Endothelial cell of umbilical vein (primary cell): Measurements from ENCODE around the gene ATXN2L. TPM values are rescaled to one million over a fixed set of nuclear protein-coding genes. Genes with fewer than 3 reads are reported as not detected.

Source experiments
- BruUV-seq: library from RNA; stranded (reverse); fragments of 400-500 nt; replicated peaks from 2 replicates; lab custom pipeline; 2021; lab: Mats Ljungman, UMichigan
- CTCF ChIA-PET: fragments of 300-600, 350-600 bp; sonication (Branson Sonifier 250); formaldehyde crosslinking; loops from one replicate; lab custom pipeline; 2021; ENCODE audit warnings: antibody characterized with exemption, inconsistent platforms; lab: Charles Lee
- POLR2A ChIA-PET: fragments of 300-600, 350-600 bp; sonication (Branson Sonifier 250); formaldehyde crosslinking; loops from one replicate; lab custom pipeline; 2021; ENCODE audit warnings: antibody characterized with exemption, inconsistent platforms; lab: Charles Lee
- DNase-seq: peaks from one replicate; pipeline ENCODE4 v3.0.0-alpha.2; 2011; ENCODE audit warnings: low read depth, low spot score
- FAIRE-seq: peaks from 2 replicates; lab custom pipeline; 2011; peaks lifted over from hg19 to GRCh38; lab: Jason Lieb, UNC
- H2AFZ ChIP-seq: 2 replicates; pipeline ENCODE4 v1.6.0; 2012; ENCODE audit warnings: low read depth, low read length, control low read depth, inconsistent platforms
- H3K27ac ChIP-seq: 2 replicates; pipeline ENCODE4 v1.5.1; 2011; ENCODE audit warnings: low read depth, mild to moderate bottlenecking, control low read depth, low read length, moderate library complexity; ENCODE audit not compliant: insufficient read depth
- H3K27me3 ChIP-seq, 2 experiments: 2 replicates each; pipeline versions ENCODE4 v1.6.0 to v1.6.1; 2011; ENCODE audit warnings: low read length in 2 of 2, mixed read lengths in 1 of 2; ENCODE audit not compliant: control insufficient read depth in 2 of 2, insufficient read depth in 2 of 2
- H3K36me3 ChIP-seq, 2 experiments: 2 replicates in 1 of 2; 3 replicates in 1 of 2; pipeline ENCODE4 v1.5.1; 2011; ENCODE audit warnings: low read length in 2 of 2, mild to moderate bottlenecking in 1 of 2, moderate library complexity in 1 of 2; ENCODE audit not compliant: control insufficient read depth in 2 of 2, insufficient read depth in 2 of 2; ENCODE audit errors: extremely low read depth in 1 of 2
- H3K4me1 ChIP-seq: 3 replicates; pipeline ENCODE4 v1.5.1; 2011; ENCODE audit warnings: mild to moderate bottlenecking, low read length; ENCODE audit not compliant: control insufficient read depth, insufficient read depth; ENCODE audit errors: extremely low read depth
- H3K4me2 ChIP-seq: 2 replicates; pipeline ENCODE4 v1.6.1; 2011; ENCODE audit warnings: low read length, control low read depth, mixed read lengths; ENCODE audit not compliant: insufficient read depth
- H3K4me3 ChIP-seq, 3 experiments: fragments of 200-600 bp in 1 of 3; sonication (generic), shearing (Covaris generic) in 1 of 3; replicated peaks in 1 of 3; 2 replicates each; pipeline ENCODE4 v1.5.1; 2011 to 2016; ENCODE audit warnings: control low read depth in 3 of 3, low read length in 3 of 3, mild to moderate bottlenecking in 2 of 3, inconsistent platforms in 1 of 3, low read depth in 1 of 3, moderate library complexity in 1 of 3; ENCODE audit not compliant: insufficient read depth in 1 of 3
- H3K79me2 ChIP-seq: 2 replicates; pipeline ENCODE4 v1.6.0; 2012; ENCODE audit warnings: low read length, inconsistent platforms; ENCODE audit not compliant: control insufficient read depth, insufficient read depth
- H3K9ac ChIP-seq: replicated peaks from 2 replicates; pipeline ENCODE3; 2011; ENCODE audit warnings: low read length, control low read depth; ENCODE audit not compliant: insufficient read depth; ENCODE audit errors: extremely low read depth
- H3K9me1 ChIP-seq: replicated peaks from 3 replicates; pipeline ENCODE4 v1.6.0; 2011; ENCODE audit warnings: mild to moderate bottlenecking, low read length; ENCODE audit not compliant: control insufficient read depth, insufficient read depth; ENCODE audit errors: extremely low read depth
- H3K9me3 ChIP-seq: replicated peaks from 2 replicates; pipeline ENCODE4 v1.5.1; 2012; ENCODE audit warnings: low read length, inconsistent platforms; ENCODE audit not compliant: control insufficient read depth, insufficient read depth
- H4K20me1 ChIP-seq: replicated peaks from 2 replicates; pipeline ENCODE3; 2011; ENCODE audit warnings: mild to moderate bottlenecking, low read length; ENCODE audit not compliant: control insufficient read depth, insufficient read depth; ENCODE audit errors: extremely low read depth
- CTCF ChIP-seq, 2 donors: IDR thresholded peaks; 1 replicate in 1 of 2; 2 replicates in 1 of 2; pipeline ENCODE4 v1.5.1; 2011; ENCODE audit warnings: low read length in 2 of 2, mild to moderate bottlenecking in 2 of 2, moderate library complexity in 2 of 2, control low read depth in 1 of 2, inconsistent platforms in 1 of 2, low read depth in 1 of 2; ENCODE audit not compliant: insufficient read depth in 1 of 2; ENCODE audit errors: extremely low read depth in 1 of 2
- EZH2 ChIP-seq: IDR thresholded peaks from 2 replicates; pipeline ENCODE4 v1.6.1; 2012; ENCODE audit warnings: borderline replicate concordance, low read depth, mild to moderate bottlenecking, moderate library complexity, low read length, inconsistent platforms; ENCODE audit not compliant: severe bottlenecking
- MAX ChIP-seq: IDR thresholded peaks from 2 replicates; pipeline ENCODE4 v1.6.1; 2011; ENCODE audit not compliant: insufficient read depth, insufficient read length
- MYC ChIP-seq: IDR thresholded peaks from one replicate; pipeline ENCODE4 v1.6.1; 2011; ENCODE audit warnings: mild to moderate bottlenecking, low read depth, low read length
- POLR2A ChIP-seq: IDR thresholded peaks from 2 replicates; pipeline ENCODE4 v1.6.1; 2012; ENCODE audit warnings: low read depth, mild to moderate bottlenecking, control low read depth, low read length
- POLR2AphosphoS5 ChIP-seq: IDR thresholded peaks from 2 replicates; pipeline ENCODE4 v1.6.1; 2012; ENCODE audit warnings: low read depth, mild to moderate bottlenecking, control low read depth, low read length, moderate library complexity; ENCODE audit not compliant: insufficient read depth
- dilution Hi-C: fragments of 300-500 bp; cut with MboI; formaldehyde crosslinking; loops from one replicate; pipeline ENCODE4 v1.15.0; 2019; ENCODE audit warnings: low sequenced_read_pairs; ENCODE audit not compliant: extremely low pct_ligation_motif_present
- intact Hi-C: fragments of 100-400 bp; cut with micrococcal nuclease; formaldehyde crosslinking; loops from one replicate; pipeline ENCODE4 v1.10.0; 2022
- polyA plus RNA-seq, 4 experiments: library from polyadenylated mRNA; depleted of rRNA in 3 of 4; stranded (reverse) in 3 of 4; unstranded in 1 of 4; fragments of >200 nt; gene quantifications; 2 replicates each; pipeline versions ENCODE4 v1.2.1 to v1.2.3, GENCODE V29; 2011 to 2012; ENCODE audit warnings: missing spikeins in 1 of 4
- total RNA-seq: library from RNA; stranded (reverse); gene quantifications from 2 replicates; pipeline ENCODE4 v1.2.3, GENCODE V29; 2021

The ATXN2L gene
- total and polyA plus RNA-seq, 2 donors (not counting 3 experiments of a cell fraction or from before 2014, with no cell fraction given), result 59.0 to 208 TPM

- peak; percentile 43 for TF ChIP-seq POLR2A
- TF ChIP-seq MAX, result no peak
- no peak for TF ChIP-seq POLR2AphosphoS5
- peaks cover under 1% of the 10 kb centered on the region for H3K4me1 ChIP-seq
- DNase-seq (no peak), FAIRE-seq (no peak)
- H3K36me3 ChIP-seq, result peaks cover 18 to 46% of the 10 kb centered on the region in 2 experiments
- POLR2A ChIA-PET, result no interaction called here
- no peak overlapping the region for H3K4me3 ChIP-seq
- no peaks in the 10 kb centered on the region for H3K9me1 ChIP-seq
- H2AFZ ChIP-seq, result no peak overlapping the region
- BruUV-seq, result no TSS peak
- CTCF ChIA-PET, result interaction anchor here (0.6 kb wide), 1 partner anchor 104 kb away, joined by 4 read pairs; no protein-coding TSS in a partner anchor
- no peaks in the 10 kb centered on the region for H4K20me1 ChIP-seq
- H3K79me2 ChIP-seq, result peaks cover 9% of the 10 kb centered on the region
- no peaks in the 10 kb centered on the region for H3K27me3 ChIP-seq
- dilution Hi-C loops (no loop called here), intact Hi-C loops (no loop called here)
- no peaks in the 10 kb centered on the region for H3K9me3 ChIP-seq
- H3K9ac ChIP-seq, result no peak overlapping the region
- H3K4me2 ChIP-seq, result no peak overlapping the region
- H3K27ac ChIP-seq, result no peak overlapping the region
These were observed 17.1 kb downstream of the ATXN2L start for GRCh38 chr16:28839899-28840298.

- peaks cover 27% of the 10 kb centered on the region for H3K79me2 ChIP-seq
- CTCF ChIA-PET, result interaction anchor here (0.8 to 1.2 kb wide), 2 partner anchors 10 to 103 kb away, joined by 3 to 4 read pairs; no protein-coding TSS in a partner anchor
- FAIRE-seq, result no peak
- peaks cover 11 to 27% of the 10 kb centered on the region in 2 experiments for H3K36me3 ChIP-seq
- no peak overlapping the region for H2AFZ ChIP-seq
- no peak overlapping the region for H3K27ac ChIP-seq
- BruUV-seq, result no TSS peak
- no peak overlapping the region for H3K4me3 ChIP-seq
- DNase-seq, result no peak
- H3K9me3 ChIP-seq, result no peaks in the 10 kb centered on the region
- no peak overlapping the region for H3K4me2 ChIP-seq
- H3K27me3 ChIP-seq, result no peaks in the 10 kb centered on the region
- no peaks in the 10 kb centered on the region for H4K20me1 ChIP-seq
- peaks cover 13% of the 10 kb centered on the region for H3K4me1 ChIP-seq
- TF ChIP-seq MYC (no peak), EZH2 (no peak), CTCF (IDR thresholded peaks at IDR 0.05; ENCODE audit: extremely low read depth in 1 of 2, insufficient read depth in 1 of 2, low read depth in 1 of 2, low read length in 2 of 2) (no peak), POLR2AphosphoS5 (no peak)
- no peak overlapping the region for H3K9ac ChIP-seq
- intact Hi-C loops (no loop called here), dilution Hi-C loops (no loop called here)
- POLR2A ChIA-PET, result no interaction called here
- no peaks in the 10 kb centered on the region for H3K9me1 ChIP-seq
These were observed 19.9 kb downstream of the ATXN2L start for GRCh38 chr16:28842696-28843095.
